H1 (cell line): ENCODE data around the gene C2orf92. TPM values are rescaled to one million over a fixed set of nuclear protein-coding genes. Genes with fewer than 3 reads are reported as not detected.

Experiments
- BRCA1 ChIP-seq: IDR thresholded peaks from 2 replicates; pipeline ENCODE4 v1.6.1; 2012; ENCODE audit warnings: low read depth, low read length, improper control_type of control experiment
- CHD2 ChIP-seq: IDR thresholded peaks from 2 replicates; pipeline ENCODE4 v1.6.1; 2012; ENCODE audit warnings: low read length, improper control_type of control experiment
- EGR1 ChIP-seq: IDR thresholded peaks from 2 replicates; pipeline ENCODE4 v1.6.1; 2011; ENCODE audit warnings: low read depth, low read length, borderline replicate concordance
- EP300 ChIP-seq, 2 experiments: IDR thresholded peaks; 1 replicate in 1 of 2; 2 replicates in 1 of 2; pipeline ENCODE4 v1.6.1; 2011 to 2012; ENCODE audit warnings: low read depth in 2 of 2, low read length in 2 of 2, mild to moderate bottlenecking in 2 of 2, borderline replicate concordance in 1 of 2, inconsistent platforms in 1 of 2, moderate library complexity in 1 of 2
- SP1 ChIP-seq: IDR thresholded peaks from 2 replicates; pipeline ENCODE4 v1.6.1; 2011; ENCODE audit warnings: low read depth, low read length
- SRF ChIP-seq: IDR thresholded peaks from 2 replicates; pipeline ENCODE4 v1.6.1; 2011; ENCODE audit warnings: mild to moderate bottlenecking, low read depth, low read length, moderate library complexity
- YY1 ChIP-seq: IDR thresholded peaks from 2 replicates; pipeline ENCODE4 v1.6.1; 2011; ENCODE audit warnings: low read depth, mild to moderate bottlenecking, low read length
- polyA plus RNA-seq, 7 experiments: library from polyadenylated mRNA; depleted of rRNA in 3 of 7; stranded (reverse) in 5 of 7; unstranded in 2 of 7; fragments of >200 nt in 5 of 7; fragments of 200-250 nt in 2 of 7; gene quantifications; 1 replicate in 5 of 7; 2 replicates in 1 of 7; 4 replicates in 1 of 7; pipeline versions ENCODE4 v1.2.1 to v1.2.3, GENCODE V29; 2011 to 2013; ENCODE audit warnings: missing spikeins in 2 of 7, mixed read lengths in 2 of 7
- total RNA-seq: library from RNA; stranded (reverse); fragmentation: NEBNext Ultra II Directional; extraction: Animal tissue kit (Norgen Biotek cat#: 25700); gene quantifications from 2 replicates; pipeline ENCODE4 v1.2.1, GENCODE V29; 2021

C2orf92 gene
- total and polyA plus RNA-seq, 2 of the 8 experiments (the other 6 are each of a cell fraction or from before 2014, with no cell fraction given): 2.3 to 3.7 TPM

DNA sequence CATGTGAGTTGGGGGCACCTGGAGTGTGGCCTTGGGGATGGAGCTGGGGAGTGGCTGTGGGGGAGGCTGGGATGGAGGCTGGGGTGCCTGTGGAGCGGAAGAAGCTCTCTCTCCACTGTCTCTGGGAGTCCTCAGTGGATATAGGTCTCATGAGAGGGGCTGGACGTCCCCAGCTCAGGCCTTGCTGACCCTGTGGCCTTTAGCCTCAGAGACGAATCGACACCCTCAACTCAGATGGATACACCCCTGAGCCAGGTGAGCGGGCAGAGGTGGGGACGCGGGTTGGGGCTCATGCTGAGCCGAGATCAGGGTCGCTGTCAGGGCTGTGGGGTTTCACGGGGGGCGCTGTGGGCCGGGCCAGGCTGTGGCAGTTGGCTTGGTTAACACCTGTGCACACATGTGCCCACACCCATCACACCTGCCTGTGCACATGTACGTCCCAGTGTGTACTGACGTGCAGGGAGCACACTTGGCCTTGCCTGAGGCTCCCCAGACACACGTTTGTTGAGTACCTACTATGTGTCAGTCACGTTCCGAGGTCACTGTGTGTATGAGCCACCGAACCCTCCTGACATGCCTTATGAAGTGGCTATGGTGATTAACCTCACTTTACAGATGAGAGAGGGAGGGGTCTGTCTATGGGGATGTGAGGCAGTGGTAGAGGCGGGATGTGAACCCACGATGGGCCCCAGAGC is 64.0 kb downstream of the C2orf92 start (continued):
- TF ChIP-seq YY1 (no peak), BRCA1 (no peak), CHD2 (no peak), EP300 (IDR thresholded peaks at IDR 0.05; ENCODE audit: borderline replicate concordance in 1 of 2, low read depth in 2 of 2, low read length in 2 of 2) (no peak), SRF (no peak), SP1 (no peak), EGR1 (no peak)
